Tibial artery (tissue), 4 donors: Measurements from ENCODE around the gene SAV1.

Experiments
- DNase-seq, 2 donors: peaks; one replicate each; pipeline ENCODE4 v3.0.0-alpha.2; 2019
- H3K27ac ChIP-seq, 2 donors: fragments of 200-600 bp; sonication (generic) in 1 of 2; 1 replicate in 1 of 2; 2 replicates in 1 of 2; pipeline ENCODE4 v1.5.1; 2018 to 2019; ENCODE audit warnings: mild to moderate bottlenecking in 1 of 2
- H3K27me3 ChIP-seq, 2 donors: fragments of 200-600 bp; sonication (generic) in 1 of 2; one replicate each; pipeline versions ENCODE4 v1.5.1 to v1.6.0; 2016 to 2019
- H3K36me3 ChIP-seq, 3 donors: fragments of 200-600 bp; sonication (generic) in 2 of 3; one replicate each; pipeline ENCODE4 v1.5.1; 2016 to 2019; ENCODE audit warnings: mild to moderate bottlenecking in 2 of 3
- H3K4me1 ChIP-seq, 4 donors: fragments of 200-600 bp; sonication (generic) in 2 of 4; 1 replicate in 3 of 4; 2 replicates in 1 of 4; pipeline ENCODE4 v1.5.1; 2016 to 2019
- H3K4me3 ChIP-seq, 2 donors: fragments of 200-600 bp; sonication (generic) in 1 of 2; 1 replicate in 1 of 2; 2 replicates in 1 of 2; pipeline ENCODE4 v1.5.1; 2018 to 2019; ENCODE audit warnings: mild to moderate bottlenecking in 2 of 2
- H3K9me3 ChIP-seq, 3 donors: fragments of 200-600 bp; sonication (generic) in 1 of 3; one replicate each; pipeline ENCODE4 v1.5.1; 2016 to 2019
- CTCF ChIP-seq, 2 experiments: fragments of 200-600 bp in 1 of 2; fragments of 450-650 bp in 1 of 2; IDR thresholded peaks; one replicate each; pipeline ENCODE4 v1.5.1; 2017 to 2019; ENCODE audit warnings: antibody characterized with exemption in 2 of 2, mild to moderate bottlenecking in 1 of 2, moderate library complexity in 1 of 2
- intact Hi-C: fragments of 100-400 bp; cut with DNase I; formaldehyde crosslinking; loops from one replicate; pipeline ENCODE4 v1.15.0; 2023; ENCODE audit warnings: low total_unique reads

SAV1 gene

GRCh38 chr14:50607181-50607580 is 60.9 kb downstream of the SAV1 start:
- no peak for DNase-seq
- Histone ChIP-seq H3K27me3 (no peaks in the 10 kb centered on the region), H3K9me3 (no peaks in the 10 kb centered on the region), H3K27ac (no peak overlapping the region), H3K36me3 (no peaks in the 10 kb centered on the region), H3K4me3 (no peak overlapping the region), H3K4me1 (no peaks in the 10 kb centered on the region)
- intact Hi-C loops: no loop called here
- no peak for TF ChIP-seq CTCF (IDR thresholded peaks at IDR 0.05)

GRCh38 chr14:50606468-50606867 is 61.6 kb downstream of the SAV1 start:
- no peak overlapping the region for H3K27ac ChIP-seq
- DNase-seq: no peak
- no peaks in the 10 kb centered on the region for H3K4me1 ChIP-seq
- intact Hi-C loops: no loop called here
- H3K9me3 ChIP-seq: no peaks in the 10 kb centered on the region
- no peak for TF ChIP-seq CTCF (IDR thresholded peaks at IDR 0.05)
- no peaks in the 10 kb centered on the region for H3K36me3 ChIP-seq
- no peak overlapping the region for H3K4me3 ChIP-seq
- no peaks in the 10 kb centered on the region for H3K27me3 ChIP-seq

- Histone ChIP-seq H3K36me3 (no peaks in the 10 kb centered on the region), H3K4me3 (no peak overlapping the region), H3K27me3 (no peaks in the 10 kb centered on the region), H3K9me3 (no peaks in the 10 kb centered on the region), H3K27ac (no peak overlapping the region), H3K4me1 (no peaks in the 10 kb centered on the region)
- no peak for TF ChIP-seq CTCF (IDR thresholded peaks at IDR 0.05)
- no peak for DNase-seq
- intact Hi-C loops: no loop called here
These were observed 62.3 kb downstream of the SAV1 start for GRCh38 chr14:50605766-50606165.

GRCh38 chr14:50603565-50603964 is 64.5 kb downstream of the SAV1 start:
- no peak for TF ChIP-seq CTCF (IDR thresholded peaks at IDR 0.05)
- Histone ChIP-seq H3K27ac (no peak overlapping the region), H3K4me1 (no peaks in the 10 kb centered on the region), H3K9me3 (no peaks in the 10 kb centered on the region), H3K4me3 (no peak overlapping the region), H3K36me3 (no peaks in the 10 kb centered on the region), H3K27me3 (no peaks in the 10 kb centered on the region)
- intact Hi-C loops: loop anchor here (5.0 kb wide), 1 partner anchor 179 kb away; no protein-coding TSS in a partner anchor
- no peak for DNase-seq

DNA sequence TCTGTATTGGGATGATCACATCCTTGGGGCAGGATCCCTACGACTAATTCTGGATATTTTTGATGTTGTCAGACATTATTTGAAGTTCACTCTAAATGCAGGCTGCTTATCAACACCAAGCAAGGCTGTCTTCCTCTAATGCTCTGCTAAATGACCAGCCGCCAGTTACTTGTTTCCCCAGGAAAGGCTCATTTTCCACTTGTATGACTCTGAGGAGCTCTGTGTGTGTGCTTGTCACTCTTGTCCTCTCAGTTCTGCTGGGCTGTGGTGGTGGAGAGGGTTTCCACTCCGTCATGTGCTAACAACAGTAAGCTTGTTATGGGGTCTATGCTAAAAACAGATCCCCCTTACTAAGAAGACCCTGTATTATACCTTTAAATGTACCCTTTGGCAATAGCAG is 66.1 kb downstream of the SAV1 start:
- peaks cover 0 to 5% (median 0%) of the 10 kb centered on the region in 3 donors for H3K36me3 ChIP-seq
- TF ChIP-seq CTCF (IDR thresholded peaks at IDR 0.05): no peak
- H3K9me3 ChIP-seq: no peaks in the 10 kb centered on the region
- no peak overlapping the region for H3K27ac ChIP-seq
- H3K4me1 ChIP-seq: no peaks in the 10 kb centered on the region
- H3K27me3 ChIP-seq: no peaks in the 10 kb centered on the region
- H3K4me3 ChIP-seq: no peak overlapping the region
- intact Hi-C loops: loop anchor here (5.0 kb wide), 1 partner anchor 180 kb away; no protein-coding TSS in a partner anchor
- no peak for DNase-seq

GRCh38 chr14:50601394-50601793 is 66.7 kb downstream of the SAV1 start:
- TF ChIP-seq CTCF (IDR thresholded peaks at IDR 0.05): no peak
- Histone ChIP-seq H3K9me3 (no peaks in the 10 kb centered on the region), H3K4me3 (no peak overlapping the region), H3K27me3 (no peaks in the 10 kb centered on the region), H3K4me1 (no peaks in the 10 kb centered on the region), H3K36me3 (peaks cover 0 to 5% (median 0%) of the 10 kb centered on the region in 3 donors), H3K27ac (no peak overlapping the region)
- intact Hi-C loops: loop anchor here (5.0 kb wide), 1 partner anchor 181 kb away; no protein-coding TSS in a partner anchor
- no peak for DNase-seq
